Left ventricle myocardium superior (tissue), 1 donor: ENCODE data around the gene RBP3. TPM values are rescaled to one million over a fixed set of nuclear protein-coding genes. Genes with fewer than 3 reads are reported as not detected.

Experiments
- ATAC-seq: fragments of 200-7000 bp; cut with Tn5 transposase; one replicate; pipeline ENCODE4 v1.9.1; 2020; ENCODE audit warnings: mild to moderate bottlenecking, moderate library complexity
- DNase-seq: peaks from one replicate; pipeline ENCODE4 v3.0.0-alpha.2; 2020
- intact Hi-C: fragments of 100-400 bp; cut with micrococcal nuclease; formaldehyde crosslinking; loops from one replicate; pipeline ENCODE4 v1.11.0; 2022
- total RNA-seq: library from RNA; stranded (reverse); fragmentation: NEBNext Ultra II Directional; extraction: Animal tissue kit (Norgen Biotek cat#: 25700); gene quantifications from one replicate; pipeline ENCODE4 v1.2.1, GENCODE V29; 2021
- donor health status: DM: no; HTN: yes; CAD: no; lungs with severe emphysema.

Gene RBP3
- total RNA-seq, 1 donor from 2014 or later = not detected

GRCh38 chr10:47315421-47315820 is 32.7 kb upstream of the RBP3 start:
- intact Hi-C loops = loop anchor here (10.0 kb wide), 1 partner anchor 291 kb away; no protein-coding TSS in a partner anchor
- DNase-seq (no peak), ATAC-seq (no peak)

GRCh38 chr10:47316131-47316530 is 32.0 kb upstream of the RBP3 start:
- no peak for ATAC-seq
- intact Hi-C loops = loop anchor here (10.0 kb wide), 1 partner anchor 291 kb away; no protein-coding TSS in a partner anchor
- no peak for DNase-seq

- DNase-seq (no peak), ATAC-seq (no peak)
- intact Hi-C loops = loop anchor here (10.0 kb wide), 1 partner anchor 292 kb away; no protein-coding TSS in a partner anchor
These were observed 30.9 kb upstream of the RBP3 start for GRCh38 chr10:47317251-47317650.

- ATAC-seq (no peak), DNase-seq (no peak)
- intact Hi-C loops = loop anchor here (10.0 kb wide), 1 partner anchor 294 kb away; no protein-coding TSS in a partner anchor
These were observed 29.5 kb upstream of the RBP3 start for GRCh38 chr10:47318706-47319105.

- intact Hi-C loops = loop anchor here (10.0 kb wide), 1 partner anchor 295 kb away; no protein-coding TSS in a partner anchor
- no peak for DNase-seq
- ATAC-seq = no peak
These were observed 28.4 kb upstream of the RBP3 start for GRCh38 chr10:47319784-47320183.

GRCh38 chr10:47320812-47321211 is 27.4 kb upstream of the RBP3 start:
- intact Hi-C loops = no loop called here

GRCh38 chr10:47321521-47322195 is 26.5 kb upstream of the RBP3 start:
- intact Hi-C loops = no loop called here
- ATAC-seq = no peak
- DNase-seq = no peak

More at GRCh38 chr10:47320812-47321211, 27.4 kb upstream of the RBP3 start:
- DNase-seq (no peak), ATAC-seq (no peak)

GRCh38 chr10:47322300-47323061 is 25.7 kb upstream of the RBP3 start, which contains the start of gene GDF2:
GDF2 (plus strand) TSS chr10:47322454; CDS start chr10:47322669, 215 bp downstream.
- DNase-seq (no peak), ATAC-seq (no peak)
- intact Hi-C loops = no loop called here

GRCh38 chr10:47323087-47323486 is 25.1 kb upstream of the RBP3 start:
- no peak for ATAC-seq
- DNase-seq = no peak

GRCh38 chr10:47323636-47324296 is 24.4 kb upstream of the RBP3 start:
- no peak for DNase-seq
- ATAC-seq = no peak
- intact Hi-C loops = no loop called here

More at GRCh38 chr10:47323087-47323486, 25.1 kb upstream of the RBP3 start:
- intact Hi-C loops = no loop called here

GRCh38 chr10:47325303-47326291 is 22.6 kb upstream of the RBP3 start:
- DNase-seq (no peak), ATAC-seq (no peak)
- intact Hi-C loops = no loop called here

- DNase-seq (peak; percentile 40), ATAC-seq (peak; percentile 82)
- intact Hi-C loops = no loop called here
These were observed 21.7 kb upstream of the RBP3 start for GRCh38 chr10:47326306-47326926.

- ATAC-seq = peak; percentile 88
- DNase-seq = peak; percentile 50
- intact Hi-C loops = no loop called here
These were observed 21.2 kb upstream of the RBP3 start for GRCh38 chr10:47326927-47327330.

- intact Hi-C loops = no loop called here
- DNase-seq (no peak), ATAC-seq (no peak)
These were observed 18.3 kb upstream of the RBP3 start for GRCh38 chr10:47329855-47330254.

GRCh38 chr10:47330366-47330765 is 17.8 kb upstream of the RBP3 start:
- intact Hi-C loops = no loop called here
- ATAC-seq (no peak), DNase-seq (no peak)

- no peak for ATAC-seq
- intact Hi-C loops = no loop called here
- DNase-seq = no peak
These were observed 17.4 kb upstream of the RBP3 start for GRCh38 chr10:47330804-47331203.

- DNase-seq (no peak), ATAC-seq (no peak)
- intact Hi-C loops = no loop called here
These were observed 16.7 kb upstream of the RBP3 start for GRCh38 chr10:47331491-47331890.

GRCh38 chr10:47331954-47332353 is 16.2 kb upstream of the RBP3 start:
- no peak for DNase-seq
- no peak for ATAC-seq
- intact Hi-C loops = no loop called here
